GM19452 (cell line): ENCODE measurements around the gene ZBTB8B.
"Not testable (repeated sequence)": the region's sequence is repeated elsewhere in the genome, so short reads cannot be mapped to it uniquely, and the experiment has no call there.

ENCODE experiments used
- ATAC-seq: cut with Tn5 transposase; IDR thresholded peaks from one replicate; pipeline ENCODE4 v1.9.1; 2021; ENCODE audit not compliant: unreplicated experiment

Gene ZBTB8B

DNA sequence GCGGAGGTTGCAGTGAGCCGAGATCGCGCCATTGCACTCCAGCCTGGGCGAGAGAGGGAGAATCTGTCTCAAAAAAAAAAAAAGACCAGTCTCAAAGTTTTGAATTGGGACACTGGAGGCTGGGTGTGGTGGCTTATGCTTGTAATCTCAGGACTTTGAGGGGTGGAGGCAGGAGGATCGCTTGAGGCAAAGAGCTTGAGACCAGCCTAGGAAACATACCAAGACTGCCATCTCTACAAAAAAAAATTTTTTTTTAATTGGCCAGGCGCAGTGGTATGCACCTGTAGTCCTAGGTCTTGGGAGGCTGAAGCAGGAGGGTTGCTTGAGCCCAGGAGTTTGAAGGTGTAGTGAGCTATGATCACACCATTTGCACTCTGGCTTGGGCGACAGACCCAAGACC, 3.9 kb downstream of the ZBTB8B start:
- no peak for ATAC-seq

DNA sequence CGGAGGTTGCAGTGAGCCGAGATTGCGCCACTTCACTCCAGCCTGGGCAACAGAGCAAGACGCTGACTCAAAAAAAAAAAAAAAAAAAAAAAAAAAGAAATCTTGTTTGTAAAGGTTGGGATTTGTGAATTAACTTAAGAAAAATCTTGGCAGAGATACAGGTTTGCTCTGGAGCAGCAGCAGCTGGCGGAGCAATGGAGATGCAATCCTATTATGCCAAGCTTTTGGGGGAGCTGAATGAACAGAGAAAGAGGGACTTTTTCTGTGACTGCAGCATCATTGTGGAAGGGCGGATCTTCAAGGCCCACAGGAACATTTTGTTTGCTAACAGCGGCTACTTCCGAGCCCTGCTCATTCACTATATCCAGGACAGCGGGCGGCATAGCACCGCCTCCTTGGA, 5.6 kb downstream of the ZBTB8B start:
- no peak for ATAC-seq

DNA sequence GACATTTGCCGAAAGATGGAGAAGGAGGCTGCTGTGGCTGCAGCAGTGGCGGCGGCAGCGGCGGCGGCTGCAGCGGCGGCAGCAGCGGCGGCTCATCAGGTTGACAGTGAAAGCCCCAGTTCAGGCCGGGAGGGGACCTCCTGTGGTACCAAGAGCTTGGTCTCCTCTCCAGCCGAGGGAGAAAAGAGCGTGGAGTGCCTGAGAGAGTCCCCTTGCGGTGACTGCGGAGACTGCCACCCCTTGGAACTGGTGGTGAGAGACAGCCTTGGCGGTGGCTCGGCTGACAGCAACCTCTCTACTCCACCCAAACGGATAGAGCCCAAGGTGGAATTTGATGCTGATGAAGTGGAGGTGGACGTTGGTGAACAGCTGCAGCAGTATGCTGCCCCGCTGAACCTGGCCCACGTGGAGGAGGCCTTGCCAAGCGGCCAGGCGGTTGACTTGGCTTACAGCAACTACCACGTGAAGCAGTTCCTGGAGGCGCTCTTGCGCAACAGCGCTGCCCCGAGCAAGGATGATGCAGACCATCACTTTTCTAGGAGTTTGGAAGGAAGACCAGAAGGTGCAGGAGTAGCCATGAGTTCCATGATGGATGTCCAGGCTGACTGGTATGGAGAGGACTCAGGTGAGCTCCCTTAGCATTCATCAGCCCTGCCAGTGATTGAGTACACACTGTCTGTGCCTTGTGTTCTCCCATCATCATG, 6.3 kb downstream of the ZBTB8B start:
- ATAC-seq: no peak

DNA sequence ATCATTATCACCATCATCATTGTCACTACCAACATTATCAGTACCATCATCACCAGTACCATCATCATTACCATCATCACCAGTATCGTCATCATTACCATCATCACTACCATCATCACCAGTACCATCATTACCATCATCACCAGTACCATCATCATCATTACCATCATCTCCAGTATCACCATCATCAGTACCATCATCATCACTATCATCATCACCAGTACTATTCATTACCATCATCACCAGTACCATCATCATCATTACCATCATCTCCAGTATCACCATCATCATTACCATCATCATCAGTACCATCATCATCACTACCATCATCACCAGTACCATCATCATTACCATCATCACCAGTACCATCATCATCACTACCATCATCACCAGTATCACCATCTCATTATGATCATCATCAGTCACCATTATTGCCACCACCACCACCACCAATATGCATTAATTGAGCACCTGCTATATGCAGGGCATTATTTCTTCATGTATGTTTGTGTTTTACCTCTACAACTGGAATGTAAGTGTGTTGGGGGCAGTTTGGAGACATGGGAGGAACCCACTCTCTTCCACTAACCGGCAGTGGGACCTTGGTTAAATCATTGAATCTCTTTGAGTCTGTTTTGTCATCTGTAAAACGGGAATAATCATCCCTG, 7.0 kb downstream of the ZBTB8B start:
- ATAC-seq: no peak

DNA sequence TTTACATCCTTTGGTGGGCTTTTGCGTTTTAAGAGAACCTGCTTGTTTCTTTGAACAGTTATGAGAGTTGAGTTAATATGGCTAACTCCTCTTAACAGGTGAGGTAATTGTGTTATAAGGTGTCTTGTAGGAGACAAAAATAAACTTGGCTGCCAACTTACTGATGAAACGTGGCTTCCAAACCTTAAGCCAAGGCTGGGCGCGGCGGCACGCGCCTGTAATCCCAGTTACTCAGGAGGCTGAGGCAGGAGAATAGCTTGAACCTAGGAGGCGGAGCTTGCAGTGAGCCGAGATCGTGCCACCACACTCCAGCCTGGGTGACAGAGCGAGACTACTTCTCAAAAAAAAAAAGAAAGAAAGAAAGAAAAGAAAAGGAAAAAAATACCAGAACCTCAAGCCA, 8.1 kb downstream of the ZBTB8B start:
- not testable (repeated sequence) for ATAC-seq

DNA sequence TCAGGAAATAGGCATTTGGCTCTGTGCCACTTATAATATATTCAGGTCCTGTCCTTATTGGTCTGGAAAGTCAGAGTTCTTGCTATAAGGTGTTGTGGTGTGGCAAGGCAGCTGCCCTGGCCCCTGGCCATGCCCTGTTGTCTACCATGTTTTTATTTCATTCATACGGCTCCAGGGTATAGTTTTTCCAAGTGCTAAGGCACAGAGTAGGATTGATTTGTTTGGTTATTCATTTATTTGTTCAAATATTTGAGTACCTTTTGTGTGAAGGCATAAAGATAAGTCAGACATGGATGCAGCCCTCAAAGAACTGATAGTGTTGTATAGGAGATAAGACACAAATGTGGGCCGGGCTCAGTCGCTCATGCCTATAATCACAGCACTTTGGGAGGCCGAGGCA, 10.1 kb downstream of the ZBTB8B start:
- no peak for ATAC-seq

DNA sequence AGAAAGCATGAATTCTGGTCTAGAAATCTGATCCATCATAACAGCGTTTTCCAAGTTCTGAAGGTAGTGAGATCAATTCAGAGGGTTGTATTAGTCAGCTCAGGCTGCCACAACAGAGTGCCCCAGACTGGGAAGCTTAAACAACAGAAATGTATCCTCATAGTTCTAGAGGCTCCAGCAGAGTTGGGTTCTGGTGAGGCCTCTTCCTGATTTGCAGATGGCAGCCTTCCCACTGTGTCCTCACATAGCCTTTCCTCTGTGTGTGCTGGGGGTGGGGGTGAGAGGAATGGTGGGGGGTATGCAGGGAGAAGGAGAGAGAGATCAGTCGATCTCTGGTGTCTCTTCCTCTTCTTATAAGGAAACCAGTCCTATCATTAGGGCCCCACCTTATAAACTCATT, 15.1 kb downstream of the ZBTB8B start:
- ATAC-seq: no peak

DNA sequence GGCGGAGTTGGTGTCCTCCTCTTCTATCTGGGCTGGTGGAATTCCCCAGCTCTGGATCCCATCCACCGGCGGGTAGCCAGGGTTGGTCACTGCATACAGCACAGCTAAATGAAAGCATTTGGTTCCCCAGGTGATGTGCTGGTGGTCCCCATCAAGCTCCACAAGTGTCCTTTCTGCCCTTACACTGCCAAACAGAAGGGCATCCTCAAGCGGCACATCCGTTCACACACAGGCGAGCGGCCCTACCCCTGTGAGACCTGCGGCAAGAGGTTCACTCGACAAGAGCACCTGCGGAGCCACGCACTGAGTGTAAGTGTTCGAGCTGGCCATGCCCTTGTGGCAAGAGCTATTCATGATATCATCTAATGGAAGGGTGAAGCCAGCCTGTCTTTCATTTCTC, 15.9 kb downstream of the ZBTB8B start:
- ATAC-seq: no peak

DNA sequence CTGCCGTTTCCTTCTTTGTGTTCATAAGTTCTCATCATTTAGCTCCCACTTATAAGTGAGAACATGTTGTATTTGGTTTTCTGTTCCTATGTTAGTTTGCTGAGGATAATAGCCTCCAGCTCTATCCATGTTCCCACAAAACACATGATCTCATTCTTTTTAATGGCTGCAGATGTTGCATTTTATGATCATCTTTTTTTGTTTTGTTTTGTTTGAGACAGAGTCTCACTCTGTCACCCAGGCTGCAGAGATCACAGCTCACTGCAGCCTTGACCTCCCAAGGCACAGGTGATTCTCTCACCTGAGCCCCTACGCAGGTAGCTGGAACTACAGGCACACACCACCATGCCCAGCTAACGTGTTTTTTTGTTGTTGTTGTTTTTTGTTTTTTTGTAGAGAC, 16.9 kb downstream of the ZBTB8B start:
- not testable (repeated sequence) for ATAC-seq

DNA sequence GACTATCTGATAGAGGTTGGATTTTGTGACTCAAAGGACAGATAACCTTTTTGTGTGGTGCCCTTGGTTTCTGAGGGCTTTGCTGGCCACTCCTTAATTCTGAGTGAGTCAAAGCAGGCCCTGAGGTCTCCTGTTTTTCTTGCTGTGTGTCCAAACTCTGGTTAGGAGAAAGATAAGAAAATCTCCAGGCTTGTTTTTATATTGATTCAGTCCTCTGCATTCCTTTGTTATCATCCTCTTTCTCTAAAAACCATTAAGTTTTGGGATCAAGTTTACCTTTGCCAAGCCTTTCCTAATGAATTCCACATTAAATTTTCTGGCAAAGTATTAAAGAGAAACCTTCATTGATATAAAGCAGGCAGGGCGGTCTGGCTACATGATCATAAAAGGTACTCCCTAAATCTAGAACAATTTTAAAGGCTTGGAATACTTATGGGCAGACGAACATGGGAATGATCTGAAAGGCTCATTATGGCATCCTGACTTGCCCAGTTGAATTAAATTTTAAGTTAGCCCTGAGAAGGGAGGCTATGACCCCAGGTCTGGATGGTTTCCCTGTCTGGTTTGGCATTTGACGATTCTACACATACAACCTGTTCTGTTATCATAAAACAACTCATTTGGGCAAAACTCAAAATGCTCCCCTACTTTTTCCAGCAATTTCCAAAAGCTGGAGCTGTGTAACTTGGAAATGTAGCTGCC, 20.8 kb downstream of the ZBTB8B start:
- no peak for ATAC-seq

DNA sequence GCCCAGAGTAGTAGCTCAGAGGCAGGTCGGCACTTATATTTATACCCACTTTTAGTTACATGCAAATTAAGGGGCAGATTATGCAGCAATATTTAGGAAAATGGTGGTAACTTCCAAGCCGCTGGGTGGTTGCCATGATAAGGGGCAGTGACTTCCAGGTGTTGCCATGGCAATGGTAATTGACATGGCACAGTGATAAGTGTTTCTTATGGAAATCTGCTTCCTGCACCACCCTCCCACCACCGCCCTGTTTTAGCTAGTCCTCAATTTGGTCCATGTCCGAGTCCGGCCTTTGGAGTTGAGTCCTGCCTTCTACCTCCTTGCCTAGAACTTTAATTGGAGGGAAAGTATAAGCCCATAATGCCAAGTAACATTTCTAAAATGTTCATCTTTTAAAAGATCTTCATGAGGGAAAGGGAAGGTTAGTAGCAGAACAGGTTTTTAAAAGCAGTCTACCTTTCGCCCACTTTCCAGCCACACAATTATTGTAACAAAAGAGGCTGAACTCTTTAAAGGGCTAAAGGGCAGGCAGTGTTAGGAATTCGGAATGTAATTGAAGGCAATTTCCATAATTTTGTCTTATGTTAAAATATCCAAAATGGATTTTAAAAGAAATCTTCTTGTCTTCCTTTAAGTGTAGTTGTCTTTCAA, 21.7 kb downstream of the ZBTB8B start:
- no peak for ATAC-seq

DNA sequence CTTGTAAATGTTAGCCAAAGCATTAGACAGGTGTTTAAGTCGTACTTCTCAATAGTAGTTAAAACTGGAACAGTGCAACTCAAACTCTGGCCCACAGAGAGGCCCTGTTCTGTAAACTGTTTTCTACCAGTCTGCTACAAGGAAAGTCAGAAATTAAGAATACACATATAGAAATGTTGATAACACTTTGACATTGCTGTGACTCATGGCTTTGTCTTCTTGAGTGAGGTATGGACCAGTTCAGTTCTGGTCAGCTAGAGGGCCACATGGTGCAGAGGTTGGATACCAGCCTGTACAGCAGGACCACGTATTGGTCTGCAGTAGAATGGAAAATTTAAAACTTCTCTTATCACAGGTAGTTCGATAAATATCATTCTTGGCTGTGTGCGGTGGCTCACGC, 22.3 kb downstream of the ZBTB8B start:
- no peak for ATAC-seq

DNA sequence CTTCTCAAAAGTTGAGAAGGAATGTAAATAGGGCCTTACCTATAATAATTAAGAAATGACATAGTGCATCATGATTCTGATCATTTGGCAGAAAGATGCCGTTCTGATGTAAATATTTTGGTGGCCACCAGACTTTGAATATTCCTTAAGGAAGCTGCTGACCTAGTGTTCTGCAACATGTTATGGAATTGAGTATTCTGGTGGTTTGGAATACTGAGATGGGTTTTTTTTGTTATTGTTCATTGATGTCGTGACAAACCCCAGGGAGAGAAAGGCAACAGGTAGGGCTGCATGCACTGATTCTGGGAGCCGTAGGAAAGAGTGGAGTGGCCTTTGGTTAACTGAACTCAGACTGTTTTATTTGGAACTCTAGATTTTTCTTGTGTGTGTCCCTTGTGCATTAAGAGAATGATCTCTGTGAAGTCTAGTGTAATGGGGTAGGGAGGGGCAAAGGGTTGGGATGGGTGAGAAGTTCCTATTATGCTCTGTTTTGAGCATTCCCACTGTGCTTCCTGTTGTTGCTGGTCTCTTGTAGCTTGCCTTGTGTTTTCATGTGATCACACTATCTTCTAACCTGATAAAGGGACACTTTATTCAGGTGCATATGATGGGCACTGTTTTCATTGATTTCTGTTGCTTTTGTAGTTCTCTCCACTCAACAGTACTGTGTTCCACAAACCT, 25.0 kb downstream of the ZBTB8B start:
- ATAC-seq: no peak

DNA sequence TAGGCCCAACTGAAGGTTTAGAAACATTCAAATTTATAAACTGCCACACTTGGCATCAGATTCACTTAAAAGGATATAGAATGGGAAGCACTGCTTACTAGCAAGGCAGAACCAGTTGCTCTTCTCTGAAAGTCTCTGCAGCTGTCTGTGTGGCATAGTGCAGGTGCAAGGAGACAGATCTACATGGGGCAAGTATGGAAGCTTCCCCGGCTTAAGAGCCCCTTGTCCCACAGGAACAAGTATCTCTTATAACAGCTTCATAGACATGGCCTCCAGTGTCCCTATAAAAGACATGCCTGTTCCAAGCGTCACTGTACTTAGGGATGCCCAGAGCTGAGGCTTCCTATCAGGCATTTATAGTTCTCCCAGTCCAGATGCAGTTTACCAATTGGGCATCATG, 26.5 kb downstream of the ZBTB8B start:
- no peak for ATAC-seq

DNA sequence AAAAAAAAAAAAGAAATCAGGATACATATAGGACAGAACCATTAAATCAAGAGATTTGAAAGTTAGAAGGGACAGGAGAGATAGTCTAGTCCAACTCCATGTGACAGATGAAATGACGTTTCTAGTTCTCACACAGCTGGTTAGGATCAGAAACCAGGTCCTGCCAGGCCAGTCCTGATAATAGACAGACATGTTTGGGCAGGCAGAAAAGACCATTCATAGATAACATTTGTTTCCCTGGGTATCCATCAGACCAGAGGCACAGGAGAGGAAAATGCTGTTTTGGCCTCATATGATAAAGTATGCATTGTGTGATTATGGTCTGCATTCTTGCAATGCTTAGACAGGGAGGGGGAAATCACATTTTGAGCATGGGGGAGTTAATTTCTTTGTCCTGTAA, 29.3 kb downstream of the ZBTB8B start:
- no peak for ATAC-seq

DNA sequence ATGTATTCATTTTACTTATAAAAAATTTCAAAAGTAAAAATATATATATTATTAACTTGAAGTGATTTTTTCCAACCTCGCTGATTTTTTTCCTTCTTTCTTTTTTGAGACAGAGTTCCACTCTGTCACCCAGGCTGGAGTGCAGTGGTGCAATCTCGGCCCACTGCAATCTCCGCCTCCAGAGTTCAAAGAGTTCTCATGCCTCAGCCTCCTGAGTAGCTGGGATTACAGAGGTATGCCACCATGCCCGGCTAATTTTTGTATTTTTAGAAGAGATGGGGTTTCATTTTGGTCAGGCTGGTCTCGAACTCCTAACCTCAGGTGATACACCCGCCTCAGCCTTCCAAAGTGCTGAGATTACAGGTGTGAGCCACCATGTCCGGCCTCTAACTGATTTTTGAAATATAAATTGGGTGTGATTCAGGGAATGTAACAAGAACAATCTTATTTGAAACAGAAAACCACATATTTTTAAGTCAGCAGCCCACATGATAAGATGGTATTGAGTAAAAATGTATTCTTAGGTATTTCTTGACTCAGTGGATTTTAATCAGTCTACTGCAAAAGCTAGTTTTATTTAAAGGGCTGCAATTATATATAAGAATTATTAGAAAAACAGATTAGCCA, 30.0 kb downstream of the ZBTB8B start:
- no peak for ATAC-seq

DNA sequence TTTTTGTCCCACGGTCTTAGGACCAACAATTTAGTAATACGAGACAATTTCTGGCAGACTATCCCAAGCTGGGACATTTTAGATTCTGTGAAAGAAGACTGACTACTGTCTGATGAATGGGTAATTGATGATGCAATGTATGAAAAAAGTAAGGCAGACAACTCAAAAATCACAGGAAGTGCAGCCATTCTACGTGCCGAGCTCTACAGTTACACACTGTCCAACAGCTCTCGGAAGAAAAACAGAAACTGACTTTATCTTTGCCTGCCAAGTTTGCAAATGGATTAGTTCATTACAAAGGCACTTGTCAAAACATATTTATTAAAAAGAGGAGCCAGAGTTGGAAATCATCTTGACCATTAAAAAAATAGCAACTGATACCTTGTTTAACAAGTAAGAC, 31.3 kb downstream of the ZBTB8B start:
- ATAC-seq: no peak

DNA sequence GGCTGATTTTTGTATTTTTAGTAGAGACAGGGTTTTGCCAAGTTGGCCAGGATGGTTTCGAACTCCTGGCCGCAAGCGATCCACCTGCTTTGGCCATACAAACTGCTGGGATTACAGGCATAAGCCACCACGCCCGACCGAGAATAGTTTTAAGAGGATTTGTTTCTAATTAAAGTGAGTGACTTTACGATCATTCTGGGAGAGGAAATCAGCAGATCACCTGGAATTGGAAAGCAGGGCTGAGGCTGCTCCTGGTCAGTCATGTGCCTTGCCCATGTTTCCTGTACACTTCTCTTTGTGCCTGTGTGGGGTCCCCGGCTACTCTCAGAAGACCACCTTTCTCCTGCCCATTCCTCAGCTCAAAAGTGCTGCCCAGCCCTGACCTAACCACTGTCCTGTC, 33.9 kb downstream of the ZBTB8B start:
- ATAC-seq: no peak

DNA sequence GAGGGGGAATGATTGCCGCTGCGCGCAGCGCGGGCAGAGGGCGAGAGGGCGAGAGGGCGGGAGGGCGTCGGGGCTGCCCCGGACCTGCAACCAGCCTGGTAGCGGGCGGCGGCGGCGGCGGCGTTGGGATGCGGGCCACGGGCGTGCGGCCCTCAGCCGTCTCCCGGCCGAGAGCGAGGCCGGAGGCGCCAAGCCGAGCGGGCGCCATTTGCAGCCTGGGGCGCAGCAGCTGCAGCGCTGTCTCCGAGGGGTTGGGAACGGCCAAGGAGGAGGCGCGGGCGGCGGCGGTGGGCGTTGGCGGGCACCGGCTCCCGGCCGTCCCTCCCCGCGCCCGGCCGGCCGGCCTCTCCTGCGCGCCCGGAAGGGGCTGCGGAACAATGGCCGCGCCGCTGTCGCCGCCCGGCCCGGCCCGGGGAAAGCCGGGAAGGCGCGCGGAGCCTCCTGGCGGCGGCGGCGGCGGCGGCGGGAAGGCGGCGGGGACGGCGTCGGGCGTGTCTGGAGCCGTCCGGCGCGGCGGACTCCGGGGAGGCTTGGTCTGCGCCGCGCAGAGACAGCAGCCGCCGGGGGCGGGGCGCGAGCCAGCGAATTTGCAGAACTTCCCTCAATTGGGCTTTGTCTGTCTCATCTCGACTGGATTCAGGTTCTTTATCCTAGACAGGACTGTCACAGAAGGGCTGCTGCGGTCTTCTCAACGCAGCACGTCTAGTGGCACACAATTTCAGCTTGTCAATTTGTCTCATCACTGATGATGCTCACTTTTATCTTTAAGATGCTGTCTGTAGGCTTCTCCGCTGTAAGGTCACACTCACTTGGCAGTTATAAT, 35.7 kb downstream of the ZBTB8B start:
- peak; percentile 74 for ATAC-seq

DNA sequence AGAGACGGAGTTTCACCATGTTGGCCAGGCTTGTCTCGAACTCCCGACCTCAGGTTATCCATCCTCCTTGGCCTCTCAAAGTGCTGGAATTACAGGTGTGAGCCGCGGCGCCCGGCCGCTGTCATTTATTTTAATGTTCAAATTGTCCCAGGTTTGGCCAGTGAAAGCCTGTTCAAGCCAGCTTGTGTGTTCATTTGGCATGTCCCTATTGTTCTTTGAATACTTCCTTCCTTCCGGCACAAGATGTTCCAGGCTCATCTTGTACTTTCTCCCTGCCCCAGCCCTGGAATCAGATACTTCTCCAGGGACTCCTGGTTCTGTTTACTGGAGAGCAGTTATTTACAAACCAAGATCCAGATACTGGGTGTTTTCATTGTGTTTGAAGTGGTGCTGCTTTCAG, 37.0 kb downstream of the ZBTB8B start:
- no peak for ATAC-seq
